BE2C (cell line): Measurements from ENCODE around the gene OBI1. TPM values are rescaled to one million over a fixed set of nuclear protein-coding genes. Genes with fewer than 3 reads are reported as not detected.

Source experiments
- DNase-seq: peaks from one replicate; pipeline ENCODE4 v3.0.0-alpha.2; 2020
- H3K27me3 ChIP-seq: fragments of 250-450 bp; sonication (Bioruptor Pico); 2 replicates; pipeline ENCODE4 v1.5.1; 2020; ENCODE audit warnings: mild to moderate bottlenecking
- H3K36me3 ChIP-seq: fragments of 250-450 bp; sonication (Bioruptor Pico); 2 replicates; pipeline ENCODE4 v1.5.1; 2020; ENCODE audit warnings: mild to moderate bottlenecking
- H3K4me1 ChIP-seq: fragments of 250-450 bp; sonication (Bioruptor Pico); 2 replicates; pipeline ENCODE4 v1.5.1; 2020
- H3K4me3 ChIP-seq: 2 replicates; pipeline ENCODE4 v1.5.1; 2011; ENCODE audit warnings: low read depth, low read length
- H3K9me3 ChIP-seq: fragments of 250-450 bp; sonication (Bioruptor Pico); 2 replicates; pipeline ENCODE4 v1.5.1; 2020
- polyA plus RNA-seq: library from polyadenylated mRNA; unstranded; fragments of >200 nt; gene quantifications from one replicate; pipeline ENCODE4 v1.2.1, GENCODE V29; 2012; ENCODE audit warnings: low read depth, missing spikeins; ENCODE audit not compliant: insufficient read length, insufficient read depth
- TF ChIP-seq, protein P1 (sequence below): IDR thresholded peaks from 2 replicates; pipeline ENCODE4 v1.5.1; 2012; ENCODE audit warnings: mild to moderate bottlenecking, low read depth, low read length

Gene OBI1, protein sequence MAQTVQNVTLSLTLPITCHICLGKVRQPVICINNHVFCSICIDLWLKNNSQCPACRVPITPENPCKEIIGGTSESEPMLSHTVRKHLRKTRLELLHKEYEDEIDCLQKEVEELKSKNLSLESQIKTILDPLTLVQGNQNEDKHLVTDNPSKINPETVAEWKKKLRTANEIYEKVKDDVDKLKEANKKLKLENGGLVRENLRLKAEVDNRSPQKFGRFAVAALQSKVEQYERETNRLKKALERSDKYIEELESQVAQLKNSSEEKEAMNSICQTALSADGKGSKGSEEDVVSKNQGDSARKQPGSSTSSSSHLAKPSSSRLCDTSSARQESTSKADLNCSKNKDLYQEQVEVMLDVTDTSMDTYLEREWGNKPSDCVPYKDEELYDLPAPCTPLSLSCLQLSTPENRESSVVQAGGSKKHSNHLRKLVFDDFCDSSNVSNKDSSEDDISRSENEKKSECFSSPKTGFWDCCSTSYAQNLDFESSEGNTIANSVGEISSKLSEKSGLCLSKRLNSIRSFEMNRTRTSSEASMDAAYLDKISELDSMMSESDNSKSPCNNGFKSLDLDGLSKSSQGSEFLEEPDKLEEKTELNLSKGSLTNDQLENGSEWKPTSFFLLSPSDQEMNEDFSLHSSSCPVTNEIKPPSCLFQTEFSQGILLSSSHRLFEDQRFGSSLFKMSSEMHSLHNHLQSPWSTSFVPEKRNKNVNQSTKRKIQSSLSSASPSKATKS
- 5.9 TPM for polyA plus RNA-seq

DNA sequence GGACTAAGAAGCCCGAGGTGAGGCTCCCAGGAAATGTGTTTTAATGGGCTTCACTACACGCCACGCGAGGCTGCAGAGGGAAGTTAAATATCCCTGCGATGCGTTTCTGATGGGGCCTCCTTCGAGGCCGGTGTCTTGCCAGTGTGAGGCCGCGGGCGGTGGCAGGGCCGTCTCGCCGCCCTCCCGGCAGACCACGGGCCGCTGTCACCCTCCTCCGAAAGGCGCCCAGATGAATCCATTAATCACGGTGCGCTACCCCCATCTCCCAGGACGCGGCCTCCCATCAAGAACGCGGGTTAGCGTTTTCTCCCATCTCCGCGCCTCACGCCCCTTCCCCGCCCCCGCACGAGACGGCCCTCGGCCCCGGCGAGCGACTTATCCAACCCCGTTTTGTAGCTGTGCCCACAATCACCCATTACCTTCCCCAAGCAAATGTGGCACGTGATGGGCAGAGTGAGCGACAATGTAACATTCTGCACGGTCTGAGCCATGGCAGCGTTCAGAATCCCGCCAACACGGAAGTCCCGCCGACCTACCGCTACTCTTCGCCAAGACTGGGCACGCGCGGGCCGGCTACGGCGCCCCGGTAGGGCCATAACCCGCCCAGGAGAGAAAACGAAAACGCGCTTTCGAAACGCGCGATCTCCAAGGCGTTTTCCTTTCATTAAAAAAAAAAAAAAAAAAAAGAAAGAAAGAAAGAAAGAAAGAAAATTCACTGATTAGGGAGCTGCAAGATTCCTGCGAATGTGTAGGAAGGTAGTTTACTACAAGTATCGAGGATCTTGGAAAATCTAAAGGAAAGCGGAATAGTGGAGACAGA lies at the start of gene OBI1:
TSS of gene OBI1 (minus strand) at position 526 of the 820 bp plus-strand sequence. CDS start at position 491, 35 bp downstream.
- TF ChIP-seq, protein P1, sequence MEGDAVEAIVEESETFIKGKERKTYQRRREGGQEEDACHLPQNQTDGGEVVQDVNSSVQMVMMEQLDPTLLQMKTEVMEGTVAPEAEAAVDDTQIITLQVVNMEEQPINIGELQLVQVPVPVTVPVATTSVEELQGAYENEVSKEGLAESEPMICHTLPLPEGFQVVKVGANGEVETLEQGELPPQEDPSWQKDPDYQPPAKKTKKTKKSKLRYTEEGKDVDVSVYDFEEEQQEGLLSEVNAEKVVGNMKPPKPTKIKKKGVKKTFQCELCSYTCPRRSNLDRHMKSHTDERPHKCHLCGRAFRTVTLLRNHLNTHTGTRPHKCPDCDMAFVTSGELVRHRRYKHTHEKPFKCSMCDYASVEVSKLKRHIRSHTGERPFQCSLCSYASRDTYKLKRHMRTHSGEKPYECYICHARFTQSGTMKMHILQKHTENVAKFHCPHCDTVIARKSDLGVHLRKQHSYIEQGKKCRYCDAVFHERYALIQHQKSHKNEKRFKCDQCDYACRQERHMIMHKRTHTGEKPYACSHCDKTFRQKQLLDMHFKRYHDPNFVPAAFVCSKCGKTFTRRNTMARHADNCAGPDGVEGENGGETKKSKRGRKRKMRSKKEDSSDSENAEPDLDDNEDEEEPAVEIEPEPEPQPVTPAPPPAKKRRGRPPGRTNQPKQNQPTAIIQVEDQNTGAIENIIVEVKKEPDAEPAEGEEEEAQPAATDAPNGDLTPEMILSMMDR = no peak
- no peaks in the 10 kb centered on the region for H3K9me3 ChIP-seq
- H3K27me3 ChIP-seq = no peaks in the 10 kb centered on the region
- peak; percentile 91 for DNase-seq
- no peaks in the 10 kb centered on the region for H3K4me1 ChIP-seq
- peak within 1 kb of the TSS; percentile 69 for H3K4me3 ChIP-seq
- no peaks in the 10 kb centered on the region for H3K36me3 ChIP-seq

DNA sequence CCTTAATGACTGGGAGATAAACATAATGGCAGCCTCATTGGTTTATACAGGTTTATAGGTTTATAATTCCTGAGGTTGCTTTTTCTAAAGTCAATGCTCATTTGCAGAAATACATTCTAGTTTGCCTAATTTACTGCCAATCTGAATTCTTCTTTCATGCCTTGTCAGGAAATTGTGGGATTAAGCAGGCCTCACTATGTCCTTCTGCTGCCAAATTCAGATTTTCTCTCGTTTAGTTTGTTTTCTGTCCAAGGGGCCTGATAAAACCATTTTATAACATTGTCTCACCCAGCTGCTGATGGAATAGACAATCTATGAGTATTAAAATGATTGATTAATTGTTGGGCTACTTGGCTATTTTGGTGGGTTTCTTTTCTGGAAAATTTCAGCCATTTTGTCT lies 42.4 kb upstream of the OBI1 start:
- Histone ChIP-seq H3K27me3 (no peaks in the 10 kb centered on the region), H3K9me3 (no peaks in the 10 kb centered on the region), H3K4me3 (no peak overlapping the region), H3K4me1 (peaks cover 3% of the 10 kb centered on the region; the same call in 1 of the 2 replicates), H3K36me3 (no peaks in the 10 kb centered on the region)
- no peak for DNase-seq
- TF ChIP-seq, protein P1 = no peak

DNA sequence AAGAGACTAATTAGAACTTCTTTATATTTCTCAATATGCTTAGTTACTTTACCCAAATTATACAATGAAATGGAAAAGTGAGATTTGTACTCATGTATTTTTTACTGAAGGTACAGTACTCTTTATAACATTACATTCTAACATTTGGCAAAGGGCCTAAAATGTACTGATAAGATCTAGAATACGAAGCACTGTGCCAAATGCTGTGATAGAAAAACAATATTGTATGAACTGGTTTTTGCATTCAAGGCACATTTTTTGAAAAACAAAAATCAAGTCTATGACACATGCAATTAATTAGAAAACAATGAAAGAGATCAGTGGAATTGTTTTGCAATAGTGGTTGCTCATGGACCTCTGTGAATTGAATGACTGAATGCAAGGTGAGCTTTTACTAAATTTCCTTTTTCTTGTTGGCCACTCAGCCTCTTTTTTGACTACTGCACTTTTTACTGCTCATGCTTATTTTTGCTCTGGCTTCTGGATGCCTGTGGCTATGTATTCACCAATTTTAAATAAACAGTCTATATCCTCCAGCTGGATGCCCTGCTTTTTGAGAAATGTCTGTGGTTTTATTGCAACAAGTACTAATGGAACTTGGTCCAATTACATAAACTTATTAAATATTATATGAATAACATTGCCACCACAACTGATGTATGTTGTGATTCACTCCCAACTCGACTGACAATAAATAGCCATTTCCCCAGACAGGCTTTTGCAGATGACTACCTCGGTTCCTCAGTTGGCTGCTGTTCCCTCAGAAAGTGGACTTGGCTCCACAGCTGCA lies 41.4 kb upstream of the OBI1 start:
- no peaks in the 10 kb centered on the region for H3K27me3 ChIP-seq
- no peaks in the 10 kb centered on the region for H3K36me3 ChIP-seq
- H3K4me1 ChIP-seq = peaks cover 3% of the 10 kb centered on the region; the same call in 1 of the 2 replicates
- no peak overlapping the region for H3K4me3 ChIP-seq
- H3K9me3 ChIP-seq = no peaks in the 10 kb centered on the region
- TF ChIP-seq, protein P1 = no peak
- DNase-seq = no peak

DNA sequence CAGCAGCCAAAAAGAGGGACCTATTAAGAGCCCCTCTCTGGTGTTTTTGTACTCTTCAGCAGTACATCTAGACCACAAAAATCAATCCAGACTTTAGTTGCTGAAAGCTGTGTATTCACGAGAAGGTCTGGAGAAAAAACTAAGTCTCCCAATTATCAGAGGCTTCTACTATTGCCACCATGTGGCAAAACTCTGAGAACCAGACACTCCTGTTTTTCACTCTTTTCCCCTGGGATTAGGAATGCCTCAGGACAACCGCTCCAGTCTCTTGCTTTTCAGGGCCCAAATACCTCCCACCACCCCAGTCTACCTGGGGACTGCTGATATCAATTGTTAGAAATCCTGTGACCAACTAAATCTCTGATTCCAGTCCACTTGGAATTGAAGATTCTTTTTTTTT lies 30.1 kb upstream of the OBI1 start:
- Histone ChIP-seq H3K4me3 (no peak overlapping the region), H3K9me3 (no peaks in the 10 kb centered on the region), H3K27me3 (no peaks in the 10 kb centered on the region), H3K4me1 (no peaks in the 10 kb centered on the region), H3K36me3 (no peaks in the 10 kb centered on the region)
- no peak for DNase-seq
- TF ChIP-seq, protein P1 = peak; percentile 33

DNA sequence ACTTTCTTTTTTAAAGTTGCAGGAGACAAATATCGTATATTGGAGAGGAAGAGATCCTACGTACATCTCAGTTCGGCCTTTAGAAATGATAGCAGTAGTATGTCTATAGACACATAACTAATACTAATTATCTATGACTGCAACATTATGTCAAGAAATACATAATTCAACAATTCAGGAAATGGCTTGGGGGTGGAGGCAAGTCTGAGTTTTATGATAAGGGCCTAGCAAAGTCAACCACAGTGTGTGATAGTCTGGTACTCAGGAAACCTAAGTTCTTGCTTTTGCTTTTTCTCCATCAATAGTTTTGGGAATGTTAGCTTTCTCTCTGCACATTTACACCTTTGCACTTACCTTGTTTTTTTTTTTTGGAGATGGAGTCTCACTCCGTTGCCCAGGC lies 27.5 kb upstream of the OBI1 start:
- Histone ChIP-seq H3K36me3 (no peaks in the 10 kb centered on the region), H3K9me3 (no peaks in the 10 kb centered on the region), H3K27me3 (no peaks in the 10 kb centered on the region; the same call in 1 of the 2 replicates), H3K4me3 (no peak overlapping the region), H3K4me1 (no peaks in the 10 kb centered on the region)
- TF ChIP-seq, protein P1 = no peak
- DNase-seq = no peak
